HG02571 (cell line): ENCODE measurements around the gene FCN1.

Experiments used
- ATAC-seq: cut with Tn5 transposase; IDR thresholded peaks from one replicate; pipeline ENCODE4 v1.9.1; 2021; ENCODE audit warnings: mild to moderate bottlenecking, moderate library complexity; ENCODE audit not compliant: unreplicated experiment

The FCN1 gene

DNA sequence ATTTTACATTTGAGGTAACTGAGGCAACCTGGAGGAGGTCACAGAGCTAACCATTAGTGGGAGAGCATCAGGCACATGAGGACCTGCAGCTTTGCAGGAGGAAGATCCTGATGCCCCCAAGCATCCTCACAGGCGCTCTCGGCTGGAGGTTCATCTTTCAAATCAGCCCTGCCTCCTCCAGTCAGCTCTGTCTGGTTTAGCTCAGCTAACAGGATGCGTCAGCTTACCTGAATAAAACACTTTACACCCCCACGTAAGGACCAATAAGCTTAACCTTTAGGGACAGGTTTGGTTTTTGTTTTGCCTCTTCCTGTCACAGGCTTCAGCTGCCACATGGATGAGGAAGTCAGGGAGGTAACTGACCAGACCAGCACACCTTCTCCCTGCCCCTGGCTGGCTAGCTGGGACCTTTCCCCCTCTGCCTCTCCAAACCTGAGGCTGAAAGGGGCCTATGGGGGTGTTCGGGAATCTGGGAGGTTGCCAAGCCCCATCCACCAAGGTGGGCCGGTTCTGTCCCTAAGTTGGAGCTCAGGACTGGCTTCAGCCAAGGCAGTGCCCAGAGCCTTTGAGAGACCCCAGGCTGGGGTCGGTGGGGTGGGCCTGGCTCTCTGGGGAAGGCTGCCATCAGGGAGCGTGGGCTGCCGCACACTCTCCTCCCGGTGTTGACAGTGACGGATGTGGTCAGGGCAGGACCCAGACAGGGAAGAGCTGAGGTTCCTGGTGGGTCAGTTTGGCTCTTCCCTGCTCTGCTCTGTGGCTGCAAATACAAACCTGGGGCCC, 20.0 kb upstream of the FCN1 start:
- ATAC-seq: no peak

DNA sequence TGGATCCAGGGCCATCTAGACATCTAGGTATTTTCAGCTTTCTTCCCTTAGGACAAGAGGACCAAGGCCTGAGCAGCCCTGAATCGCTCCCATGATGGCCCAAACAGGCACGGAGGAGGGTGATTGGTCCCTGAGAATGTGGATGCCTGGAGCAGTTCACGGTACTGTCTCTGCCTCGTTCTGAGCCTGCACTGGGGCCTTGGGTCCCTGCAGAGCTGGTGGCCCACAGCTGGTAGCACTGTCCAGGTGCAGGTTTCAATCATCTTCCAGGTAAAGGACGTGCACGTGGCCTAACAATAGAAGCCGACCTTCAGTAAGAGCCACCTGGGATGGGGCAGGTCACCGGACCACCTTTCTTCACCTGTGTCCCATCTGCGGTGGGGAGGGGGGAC, 19.4 kb upstream of the FCN1 start:
- no peak for ATAC-seq

DNA sequence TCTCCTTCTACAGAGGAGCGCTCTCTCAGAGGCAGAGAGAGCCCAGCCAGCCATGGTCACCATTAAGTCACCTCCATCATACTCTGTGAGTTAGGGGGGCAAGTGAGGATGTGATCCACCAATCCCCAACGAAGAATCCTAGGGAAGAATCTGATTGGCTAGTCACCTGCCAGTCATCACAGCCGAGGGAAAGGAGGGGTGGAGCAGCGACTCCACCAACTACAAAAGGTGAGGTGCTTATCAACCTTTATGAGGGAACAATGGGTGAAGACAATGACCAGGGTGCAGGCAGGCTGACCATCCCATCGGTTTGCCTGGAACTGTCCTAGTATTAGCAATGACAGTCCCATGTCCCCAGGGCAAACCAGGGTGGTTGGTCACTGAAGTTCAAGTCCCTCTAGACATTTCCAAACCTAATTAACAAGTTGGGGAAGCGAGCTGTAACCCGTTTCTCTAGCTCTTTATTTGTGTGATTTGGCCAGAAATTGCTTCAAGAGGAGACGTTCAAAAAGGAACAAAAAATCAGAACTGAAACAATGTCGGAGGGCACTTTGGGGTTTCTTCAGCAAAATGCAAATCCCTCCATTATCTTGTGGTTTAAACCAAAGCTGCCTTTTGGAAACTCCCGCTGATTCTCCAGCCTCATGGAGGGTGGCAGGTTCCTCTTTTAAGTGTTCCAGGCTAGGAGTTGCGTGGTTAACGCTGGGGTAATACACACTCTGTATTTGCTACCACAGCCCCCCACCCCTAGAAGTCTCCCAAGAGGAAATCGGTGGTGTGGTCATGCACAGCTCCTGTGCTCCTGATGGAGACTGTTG, 18.8 kb upstream of the FCN1 start:
- no peak for ATAC-seq

DNA sequence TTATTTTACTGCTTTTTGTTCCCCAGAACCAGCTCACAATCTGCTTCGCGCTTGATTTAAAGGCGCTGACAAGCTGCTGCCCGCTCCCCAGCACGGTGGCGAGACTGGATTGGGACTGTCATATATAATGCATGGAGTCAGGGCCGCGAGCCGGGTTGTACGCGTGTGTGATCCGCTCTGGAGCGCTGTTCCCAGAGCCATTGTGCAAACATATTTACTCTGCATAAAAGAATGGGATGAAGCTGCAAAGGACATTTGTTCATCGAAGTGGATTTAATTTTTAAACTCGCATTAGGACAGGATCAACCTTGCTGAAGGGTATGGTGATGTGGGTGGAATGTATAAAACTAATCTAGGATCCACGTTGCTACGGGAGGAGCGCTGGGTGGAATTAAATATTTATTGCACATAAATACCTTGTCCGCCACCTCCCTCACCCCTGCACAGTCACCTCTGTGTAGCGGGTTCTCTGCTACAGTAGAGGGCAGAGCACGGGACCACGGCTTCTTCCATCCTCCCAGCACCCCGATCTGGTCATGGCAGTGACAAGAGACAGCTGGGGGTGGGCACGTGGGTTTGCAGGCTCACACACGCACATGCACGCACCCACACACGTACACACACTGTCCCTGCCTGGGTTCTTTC, 18.1 kb upstream of the FCN1 start:
- ATAC-seq: no peak

DNA sequence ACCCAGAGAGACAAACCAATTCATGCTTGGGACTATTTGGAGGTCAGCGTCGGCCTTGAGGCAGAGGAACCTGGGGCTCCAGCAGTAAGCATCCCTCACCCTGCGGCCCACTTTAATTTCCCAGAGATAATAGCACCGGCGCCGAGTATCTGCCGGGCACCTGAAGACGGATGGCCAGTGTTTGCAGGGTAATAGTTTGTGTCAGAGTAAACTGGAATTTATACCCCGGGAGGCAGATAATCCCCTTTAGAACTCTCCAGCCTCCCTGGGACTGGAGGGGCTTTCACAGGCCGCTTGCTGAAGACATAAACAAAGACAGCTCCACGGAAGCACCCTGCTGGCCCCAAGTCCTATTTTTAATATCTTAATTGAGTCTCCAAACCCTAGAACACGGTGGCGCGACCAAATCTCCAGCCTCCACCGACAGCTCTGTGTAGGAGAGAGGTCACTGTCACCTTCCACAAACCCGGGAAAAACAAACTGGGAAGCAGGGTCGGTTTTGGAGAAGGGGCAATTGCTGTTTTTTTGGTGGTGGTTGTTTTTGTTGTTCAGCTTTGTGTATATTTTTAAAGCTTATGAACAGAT, 17.4 kb upstream of the FCN1 start:
- no peak for ATAC-seq

DNA sequence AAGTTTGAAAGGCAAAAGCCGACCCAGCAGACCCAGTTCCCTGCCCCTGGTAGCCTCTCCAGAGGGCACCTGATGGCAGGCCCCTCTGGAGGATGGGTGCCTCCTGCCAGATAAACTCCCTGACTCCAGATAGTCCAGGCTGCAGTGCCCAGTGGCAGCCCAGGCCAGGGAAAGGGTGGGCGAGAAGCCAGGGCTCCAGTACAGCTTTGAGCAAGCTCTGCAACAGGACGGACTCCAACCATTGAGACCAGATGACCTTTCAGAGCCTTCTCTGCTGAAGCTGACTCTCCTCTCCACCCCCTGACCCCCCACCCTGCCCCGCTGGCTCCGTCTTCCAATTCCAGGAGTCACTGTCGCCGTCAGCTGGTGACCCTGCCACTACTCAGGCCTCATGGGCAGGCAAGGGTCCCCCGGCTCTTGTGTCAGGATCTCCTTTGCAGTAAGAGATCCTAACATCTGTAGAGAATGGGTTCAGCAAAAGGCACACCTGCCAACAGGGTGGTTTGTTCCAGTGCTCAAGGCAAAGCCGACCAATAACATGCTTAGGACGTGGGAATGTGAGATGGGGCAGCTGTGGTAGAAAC, 15.5 kb upstream of the FCN1 start:
- no peak for ATAC-seq

DNA sequence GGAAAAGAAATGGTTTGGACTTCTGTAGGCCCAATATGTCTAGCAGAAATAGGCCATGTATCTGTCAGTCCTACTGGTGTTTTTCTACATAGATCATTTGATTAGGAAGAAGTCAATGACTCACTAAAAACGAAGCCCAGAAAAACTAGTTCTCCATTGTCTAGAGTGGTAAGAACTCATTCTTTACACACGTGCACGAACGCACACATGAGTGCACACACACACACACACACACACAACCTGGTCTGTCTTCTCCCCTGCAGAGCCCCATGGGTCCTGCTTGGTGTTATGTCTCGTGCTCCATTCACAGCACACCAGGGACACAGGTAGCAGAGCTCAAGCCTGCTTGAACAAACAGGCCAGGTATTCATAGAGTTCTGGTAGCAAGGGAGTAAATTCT, 14.9 kb upstream of the FCN1 start:
- no peak for ATAC-seq

DNA sequence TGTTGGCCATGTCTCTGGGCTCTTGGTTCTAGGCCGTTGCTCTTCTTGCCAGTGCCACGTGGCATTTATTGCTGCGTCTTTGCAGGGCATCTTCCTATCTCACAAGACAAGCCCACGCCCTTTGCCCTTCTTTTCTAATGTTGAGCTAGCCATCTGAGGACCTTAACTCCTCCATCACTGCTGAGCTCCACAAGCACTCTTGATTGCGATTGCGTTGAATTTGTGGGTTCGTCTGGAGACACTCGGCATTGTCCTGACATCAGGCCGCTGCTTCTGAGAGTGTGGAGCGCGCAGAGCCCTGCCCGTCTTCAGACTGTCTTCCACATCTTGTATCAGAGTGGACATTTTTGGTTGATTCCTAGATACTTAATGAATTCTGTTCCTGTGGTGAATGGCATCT, 14.5 kb upstream of the FCN1 start:
- no peak for ATAC-seq

DNA sequence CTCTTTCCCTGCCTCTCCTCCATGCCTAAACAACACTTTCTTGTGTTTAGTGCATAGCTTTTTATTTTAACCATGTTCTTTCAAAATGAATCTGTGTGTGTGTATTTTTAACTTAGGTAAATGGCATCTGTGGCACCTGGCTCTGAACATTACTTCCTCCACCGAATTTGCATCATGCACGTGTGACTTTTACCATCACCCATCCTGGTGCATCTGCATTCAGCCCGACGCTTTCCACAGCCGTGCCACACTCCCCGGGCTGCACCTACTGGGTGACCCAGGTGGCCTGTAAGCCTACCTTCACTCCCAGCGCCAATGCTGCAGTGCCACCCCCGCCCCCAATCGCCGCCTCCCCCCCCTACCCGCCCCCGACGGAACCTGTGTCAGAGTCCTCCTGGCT, 12.7 kb upstream of the FCN1 start:
- ATAC-seq: peak; percentile 60

DNA sequence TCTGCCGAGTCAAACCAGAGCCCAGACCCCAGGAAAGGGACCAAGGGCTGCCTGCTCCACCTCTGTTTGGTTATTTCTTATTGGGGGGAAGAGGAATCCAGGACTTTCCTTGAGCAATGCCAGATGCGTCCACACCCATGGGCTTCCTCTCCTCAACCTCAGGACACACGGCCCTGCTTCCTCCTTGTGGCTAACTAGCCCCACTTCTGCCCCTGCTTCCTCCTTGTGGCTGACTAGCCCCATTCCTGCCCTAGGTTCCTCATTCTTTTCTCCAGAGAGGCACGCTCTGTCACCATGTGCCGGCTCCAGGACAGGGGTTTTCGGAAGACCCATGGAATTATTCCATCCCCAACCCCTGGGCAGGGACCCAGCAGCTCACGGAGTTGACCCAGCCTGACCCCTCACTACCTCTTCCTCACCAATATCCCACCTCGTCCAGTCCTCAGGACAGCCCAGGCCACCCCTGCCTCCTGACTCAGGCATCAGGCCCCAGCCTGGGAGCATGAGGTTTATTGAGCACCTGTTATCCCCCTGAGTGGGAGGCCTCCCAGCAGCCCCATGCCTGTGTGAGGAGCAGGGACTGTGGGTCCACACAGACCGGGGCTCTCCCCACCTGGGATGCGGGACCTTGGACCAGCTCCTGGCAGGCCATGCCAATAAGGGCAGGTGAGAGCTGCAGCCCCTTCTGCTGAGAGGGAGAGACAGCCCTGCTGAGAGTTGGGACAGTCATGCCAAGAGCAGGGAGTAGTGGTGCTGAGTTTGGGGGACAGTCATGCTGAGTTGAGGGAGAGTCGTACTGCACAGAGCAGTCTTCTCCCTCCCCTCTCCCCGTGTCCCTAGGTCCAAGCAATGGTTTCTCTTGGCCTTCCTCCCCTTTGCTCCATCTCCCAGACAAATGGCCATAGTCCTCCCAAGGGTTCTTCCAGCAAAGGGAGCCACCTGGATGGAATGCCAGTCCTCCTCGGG, 11.8 kb upstream of the FCN1 start:
- ATAC-seq: no peak

DNA sequence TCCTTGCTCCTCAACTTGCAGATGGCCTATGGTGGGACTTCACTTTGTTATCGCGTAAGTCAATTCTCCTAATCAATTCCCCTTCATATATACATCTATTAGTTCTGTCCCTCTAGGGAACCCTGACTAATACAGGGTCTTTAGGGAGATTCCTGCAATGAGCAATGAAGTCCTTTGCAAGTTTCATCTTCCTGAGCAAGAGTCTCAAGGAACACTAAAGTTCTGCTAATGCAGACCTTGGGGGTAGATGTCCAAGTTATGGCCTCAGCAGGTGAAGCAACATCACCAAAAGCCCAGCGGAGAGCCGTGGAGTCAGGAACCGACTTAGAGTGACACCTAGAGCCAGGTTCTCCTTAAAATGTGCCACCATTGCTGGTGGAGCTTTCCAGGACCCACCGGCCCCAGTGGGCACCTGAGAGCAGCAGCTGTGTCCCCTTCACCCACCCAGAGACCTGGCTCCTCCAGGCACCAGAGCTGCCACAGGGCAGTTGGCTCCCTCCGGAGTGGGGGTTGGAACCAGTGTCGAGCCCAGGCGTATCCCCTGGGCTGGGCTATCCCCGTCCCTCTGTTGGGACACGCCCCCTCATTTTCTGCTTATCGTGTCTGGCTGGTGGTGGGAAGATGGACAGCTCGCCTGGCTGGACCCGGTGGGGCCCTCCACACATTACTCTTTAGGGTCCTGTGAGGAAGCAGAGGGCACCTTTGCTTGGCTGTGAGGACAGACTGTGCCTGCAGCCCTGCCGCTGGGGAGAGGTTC, 10.9 kb upstream of the FCN1 start:
- no peak for ATAC-seq

DNA sequence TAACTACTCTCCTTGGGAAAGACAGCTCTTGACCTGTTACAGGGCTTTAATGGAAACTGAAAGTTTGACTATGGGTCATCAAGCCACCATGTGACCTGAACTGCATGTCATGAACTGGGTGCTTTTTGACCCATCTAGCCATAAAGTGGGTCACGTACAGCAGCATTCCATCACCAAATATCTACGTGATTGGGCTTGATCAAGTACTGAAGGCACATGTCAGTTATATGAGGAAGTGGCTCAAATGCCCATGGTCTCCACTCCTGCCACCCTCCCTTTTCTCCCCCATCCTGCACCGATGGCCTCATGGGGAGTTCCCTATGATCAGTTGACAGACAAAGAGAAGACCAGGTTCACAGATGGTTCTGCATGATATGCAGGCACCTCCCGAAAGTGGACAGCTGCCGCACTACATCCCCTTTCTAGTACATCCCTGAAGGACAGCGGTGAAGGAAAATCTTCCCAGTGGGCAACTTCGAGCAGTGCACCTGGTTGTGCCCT, 7.3 kb upstream of the FCN1 start:
- ATAC-seq: no peak

DNA sequence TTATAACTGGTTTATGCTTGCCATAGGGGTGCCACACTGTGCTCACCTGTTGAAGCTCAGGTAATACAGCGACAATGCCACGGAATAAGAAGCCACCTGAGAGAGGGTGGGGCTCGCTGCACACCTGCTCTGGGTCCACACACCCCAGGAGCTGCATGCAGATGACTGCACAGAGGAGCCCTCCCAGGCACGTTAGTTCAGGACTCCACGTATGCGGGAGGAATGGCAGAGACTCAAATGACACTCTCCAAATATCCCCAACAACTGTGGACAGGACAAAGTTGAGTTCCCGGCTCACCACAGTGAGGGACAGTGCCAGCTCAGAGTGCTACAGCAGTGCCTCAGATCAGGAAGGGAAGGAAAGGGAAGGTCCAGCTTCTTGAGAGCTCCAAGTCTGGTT, 5.8 kb upstream of the FCN1 start:
- ATAC-seq: no peak

DNA sequence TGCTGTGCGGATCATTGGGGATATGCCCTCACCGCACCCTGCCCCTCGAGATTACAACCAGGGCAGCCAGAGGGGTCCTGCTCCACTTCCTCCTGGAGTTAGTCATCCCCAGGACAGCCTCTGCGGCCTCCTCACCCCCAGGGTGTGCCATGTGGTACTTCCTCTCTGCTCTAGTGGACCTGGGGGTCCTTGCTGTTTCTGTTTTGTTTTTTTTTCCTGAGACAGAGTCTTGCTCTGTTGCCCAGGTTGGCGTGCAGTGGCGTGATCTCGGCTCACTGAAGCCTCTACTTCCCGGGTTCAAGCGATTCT, 5.2 kb upstream of the FCN1 start:
- no peak for ATAC-seq

DNA sequence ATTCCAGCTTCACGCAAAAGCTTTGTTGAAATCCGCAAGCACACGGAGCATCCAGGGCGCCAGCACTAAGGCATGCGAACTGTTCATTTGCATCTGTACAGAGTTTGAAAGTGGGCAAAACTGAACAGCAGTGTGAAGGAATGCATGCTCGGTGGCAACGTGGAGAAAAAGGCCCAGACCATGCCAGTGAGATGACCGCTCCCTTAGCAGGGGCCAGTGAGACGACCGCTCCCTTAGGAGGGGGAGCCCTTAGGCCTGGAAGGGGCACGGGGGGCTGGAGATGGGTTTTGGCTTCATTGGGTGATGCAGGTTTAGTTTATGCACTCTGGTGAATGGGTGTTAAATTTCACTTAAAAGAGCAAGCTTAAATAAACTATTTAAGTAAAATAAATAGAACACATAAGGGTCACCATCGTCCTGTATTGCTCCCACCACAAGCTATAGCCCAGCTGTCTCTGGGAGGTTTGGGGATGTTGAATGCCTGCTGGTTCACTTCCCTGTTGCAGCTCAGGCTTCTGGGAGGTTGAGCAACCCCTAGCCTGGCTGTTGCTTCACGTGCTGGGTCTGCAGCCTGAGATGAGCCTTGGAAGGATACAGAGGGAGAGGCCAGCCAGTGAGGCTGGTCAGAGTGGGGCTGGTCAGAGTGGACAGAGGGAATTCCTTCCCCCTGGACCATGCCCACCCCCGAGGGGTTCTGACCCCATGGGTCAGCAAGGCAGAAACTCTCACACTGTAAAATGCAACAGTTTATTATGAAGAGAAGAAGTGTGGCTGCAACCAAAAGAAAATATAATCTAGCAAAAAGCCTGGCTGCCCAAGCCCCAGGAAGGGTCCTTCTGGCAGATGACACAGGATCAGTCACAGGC, 4.6 kb upstream of the FCN1 start:
- ATAC-seq: no peak

DNA sequence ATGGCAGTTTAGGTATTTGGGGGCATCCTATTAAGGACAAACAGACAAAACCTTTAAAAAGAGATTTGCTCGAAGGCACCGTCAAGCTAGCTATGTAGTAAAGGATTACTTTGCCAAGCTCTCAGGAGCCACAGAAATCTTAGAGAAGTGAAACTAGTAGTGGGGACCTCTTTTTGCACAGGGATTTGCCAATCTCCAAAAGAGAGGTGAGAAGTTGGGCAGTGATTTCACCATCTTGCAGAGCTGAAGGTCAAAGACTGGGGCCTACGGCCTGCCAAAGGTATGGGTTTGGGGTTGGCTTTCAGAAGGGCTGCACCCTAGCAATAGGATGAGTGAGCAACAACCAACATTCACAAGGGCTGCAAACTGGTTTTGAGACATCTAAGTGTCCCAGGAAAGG, 1.6 kb upstream of the FCN1 start:
- no peak for ATAC-seq

DNA sequence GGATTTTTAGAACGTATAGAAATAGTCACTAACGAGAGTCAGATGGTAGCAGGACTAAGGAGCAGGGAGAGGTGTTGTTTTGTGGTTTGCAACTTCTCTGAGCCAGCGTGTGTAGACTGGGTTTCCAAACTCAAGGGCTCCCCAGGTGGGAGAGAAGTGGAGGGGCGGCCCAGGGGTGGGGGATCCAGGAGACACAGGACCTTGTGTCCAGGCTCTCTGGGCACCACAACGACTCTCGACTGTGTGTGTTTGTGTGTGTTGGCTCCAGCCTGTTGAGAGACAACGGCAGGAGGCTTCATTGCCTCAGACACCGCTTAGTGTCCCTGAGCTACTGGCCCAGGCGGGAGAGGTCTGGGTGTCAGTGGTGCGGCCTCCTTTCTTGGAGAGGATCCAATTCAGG, 934 bp upstream of the FCN1 start:
- no peak for ATAC-seq

DNA sequence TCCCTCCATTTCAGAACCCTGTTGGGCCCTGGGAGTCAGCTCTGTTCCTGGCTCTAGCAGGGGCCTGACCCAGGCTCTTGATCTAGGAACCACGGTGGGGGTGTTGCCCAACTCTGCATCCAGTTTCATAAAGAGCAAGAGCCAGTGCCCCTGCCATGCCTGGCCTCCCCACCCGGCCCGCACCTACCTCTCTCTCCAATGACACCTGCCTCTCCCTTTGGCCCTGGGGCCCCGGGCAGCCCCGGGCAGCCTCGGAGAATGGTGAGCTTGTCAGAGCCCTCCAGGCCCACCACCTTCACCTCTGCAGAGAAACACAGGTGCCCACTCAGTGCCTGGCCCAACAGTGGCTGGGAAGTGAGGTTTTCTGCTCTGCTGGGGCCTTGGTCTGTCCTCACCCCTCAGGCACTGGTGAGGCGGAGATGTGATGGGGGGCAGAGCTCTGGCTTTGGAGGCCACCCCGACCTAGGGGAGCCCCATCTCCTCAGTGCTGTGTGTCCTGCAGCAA, 1.5 kb downstream of the FCN1 start:
- ATAC-seq: no peak
